ENCODE data around the gene MAP6D1.

GRCh38 chr3:183873914-183874313 is 48.5 kb upstream of the MAP6D1 start:
- TF ChIP-seq EP300 (IDR thresholded peaks at IDR 0.05): no peak
- TF ChIP-seq CTCF (IDR thresholded peaks at IDR 0.05): no peak

Data from tibial nerve (tissue), 4 donors.